ENCODE results near the gene RIN3. TPM values are rescaled to one million over a fixed set of nuclear protein-coding genes. Genes with fewer than 3 reads are reported as not detected.

Gene RIN3
- total RNA-seq, 2 donors from 2014 or later: 47.4 to 54.2 TPM

GRCh38 chr14:92613681-92614260 is 100.2 kb downstream of the RIN3 start:
- TF ChIP-seq, protein P1, sequence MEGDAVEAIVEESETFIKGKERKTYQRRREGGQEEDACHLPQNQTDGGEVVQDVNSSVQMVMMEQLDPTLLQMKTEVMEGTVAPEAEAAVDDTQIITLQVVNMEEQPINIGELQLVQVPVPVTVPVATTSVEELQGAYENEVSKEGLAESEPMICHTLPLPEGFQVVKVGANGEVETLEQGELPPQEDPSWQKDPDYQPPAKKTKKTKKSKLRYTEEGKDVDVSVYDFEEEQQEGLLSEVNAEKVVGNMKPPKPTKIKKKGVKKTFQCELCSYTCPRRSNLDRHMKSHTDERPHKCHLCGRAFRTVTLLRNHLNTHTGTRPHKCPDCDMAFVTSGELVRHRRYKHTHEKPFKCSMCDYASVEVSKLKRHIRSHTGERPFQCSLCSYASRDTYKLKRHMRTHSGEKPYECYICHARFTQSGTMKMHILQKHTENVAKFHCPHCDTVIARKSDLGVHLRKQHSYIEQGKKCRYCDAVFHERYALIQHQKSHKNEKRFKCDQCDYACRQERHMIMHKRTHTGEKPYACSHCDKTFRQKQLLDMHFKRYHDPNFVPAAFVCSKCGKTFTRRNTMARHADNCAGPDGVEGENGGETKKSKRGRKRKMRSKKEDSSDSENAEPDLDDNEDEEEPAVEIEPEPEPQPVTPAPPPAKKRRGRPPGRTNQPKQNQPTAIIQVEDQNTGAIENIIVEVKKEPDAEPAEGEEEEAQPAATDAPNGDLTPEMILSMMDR (IDR thresholded peaks at IDR 0.05): no peak
- Histone ChIP-seq H3K27me3 (replicated peaks; ENCODE audit: insufficient read depth) (no peaks in the 10 kb centered on the region), H3K9me3 (no peaks in the 10 kb centered on the region), H3K4me3 (no peak overlapping the region), H3K36me3 (peaks cover 5% of the 10 kb centered on the region), H3K4me1 (ENCODE audit: control insufficient read depth in 1 of 2, low read depth in 2 of 2) (peaks cover 0 to 18% of the 10 kb centered on the region in 2 donors), H3K27ac (no peak overlapping the region)
- ATAC-seq (ENCODE audit: insufficient number of reproducible peaks, low FRiP score, low read depth) (no peak), DNase-seq (ENCODE audit: low spot score) (no peak)

GRCh38 chr14:92615451-92615850 is 101.9 kb downstream of the RIN3 start:
- H3K4me1 ChIP-seq (ENCODE audit: control insufficient read depth in 1 of 2, low read depth in 2 of 2): peaks cover 0 to 9% of the 10 kb centered on the region in 2 donors
- H3K27me3 ChIP-seq (replicated peaks; ENCODE audit: insufficient read depth): no peaks in the 10 kb centered on the region
- no peak overlapping the region for H3K27ac ChIP-seq
- peaks cover 5% of the 10 kb centered on the region for H3K36me3 ChIP-seq
- ATAC-seq (ENCODE audit: insufficient number of reproducible peaks, low FRiP score, low read depth) (no peak), DNase-seq (ENCODE audit: low spot score) (no peak)
- H3K4me3 ChIP-seq: no peak overlapping the region
- H3K9me3 ChIP-seq: no peaks in the 10 kb centered on the region
- TF ChIP-seq, protein P1 (IDR thresholded peaks at IDR 0.05): no peak

DNA sequence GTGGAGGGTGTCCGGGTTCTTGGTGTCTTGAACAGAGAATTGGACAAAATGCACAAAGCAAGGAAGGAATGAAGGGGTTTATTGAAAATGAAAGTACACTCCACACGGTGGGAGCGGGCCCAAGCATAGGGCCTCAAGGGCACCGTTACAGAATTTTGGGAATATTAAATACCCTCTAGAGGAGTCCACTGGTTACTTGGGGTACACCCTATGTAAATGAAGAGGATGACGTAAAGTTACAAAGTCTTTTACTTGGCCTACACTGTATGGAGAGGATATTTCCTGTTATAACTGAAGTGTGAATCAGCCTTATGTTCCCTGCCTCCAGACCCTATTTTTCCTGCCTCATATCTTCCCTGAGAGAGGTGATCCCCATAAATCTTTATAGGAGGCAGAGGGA is 102.6 kb downstream of the RIN3 start:
- Histone ChIP-seq H3K27ac (no peak overlapping the region), H3K4me1 (ENCODE audit: control insufficient read depth in 1 of 2, low read depth in 2 of 2) (peaks cover 0 to 2% of the 10 kb centered on the region in 2 donors), H3K9me3 (no peaks in the 10 kb centered on the region), H3K4me3 (no peak overlapping the region), H3K27me3 (replicated peaks; ENCODE audit: insufficient read depth) (no peaks in the 10 kb centered on the region), H3K36me3 (peaks cover 5% of the 10 kb centered on the region)
- DNase-seq (ENCODE audit: low spot score): no peak
- TF ChIP-seq, protein P1 (IDR thresholded peaks at IDR 0.05): no peak
- ATAC-seq (ENCODE audit: insufficient number of reproducible peaks, low FRiP score, low read depth): no peak

DNA sequence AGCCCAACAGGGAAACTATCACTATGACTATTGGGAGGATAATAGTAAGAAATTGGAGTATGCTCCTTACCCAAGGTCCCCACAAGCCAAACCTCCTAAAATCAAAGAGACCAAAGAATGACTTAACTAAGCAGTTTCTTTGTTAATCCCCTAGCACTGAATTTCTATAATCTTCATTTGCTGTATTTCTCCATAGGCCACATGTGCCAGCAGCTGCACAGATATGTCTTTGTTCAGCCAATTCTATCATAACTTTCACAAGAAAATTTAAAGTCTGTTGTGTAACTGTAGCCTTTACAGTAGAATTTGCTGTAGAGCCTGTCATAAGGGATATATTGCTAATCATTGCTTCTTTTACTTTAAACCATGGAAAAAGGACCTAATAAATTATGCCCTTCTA is 104.0 kb downstream of the RIN3 start:
- ATAC-seq (ENCODE audit: insufficient number of reproducible peaks, low FRiP score, low read depth): no peak
- no peak for DNase-seq (ENCODE audit: low spot score)
- TF ChIP-seq, protein P1 (IDR thresholded peaks at IDR 0.05): no peak

DNA sequence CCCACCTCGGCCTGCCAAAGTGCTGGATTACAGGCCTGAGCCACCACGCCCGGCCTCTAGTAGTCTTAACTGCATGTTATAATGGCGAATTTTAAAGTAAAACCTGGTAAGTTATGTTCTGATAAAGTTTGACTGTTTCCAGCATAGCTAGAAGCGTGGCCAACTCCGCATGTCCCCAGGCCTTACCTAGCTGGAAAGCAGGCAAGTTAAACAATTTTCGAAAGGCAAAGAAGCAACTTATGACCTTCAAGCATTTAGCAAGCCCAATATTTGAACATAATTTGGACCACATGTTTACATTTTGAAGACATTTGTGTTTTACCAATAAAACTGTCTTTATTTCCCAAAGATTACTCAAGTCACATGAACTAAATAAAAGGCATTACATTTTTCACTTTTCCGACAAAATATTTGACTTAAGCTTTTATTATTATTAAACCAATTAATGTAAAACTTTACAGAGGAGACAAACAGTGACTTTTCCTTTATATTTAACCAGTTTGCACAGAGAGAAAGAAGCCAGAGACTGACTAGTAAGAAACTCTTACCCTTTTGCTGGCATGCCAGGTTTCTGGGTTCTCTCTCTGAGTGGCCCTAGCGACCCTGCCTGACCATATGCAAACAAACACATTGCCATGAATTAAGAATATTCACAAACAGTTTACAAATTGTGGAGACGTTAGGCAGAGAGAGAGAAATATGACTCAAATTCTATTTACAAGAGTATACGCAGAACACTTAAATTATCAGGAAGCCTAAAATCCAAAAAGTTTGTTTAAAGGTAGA is 106.3 kb downstream of the RIN3 start:
- no peaks in the 10 kb centered on the region for H3K27me3 ChIP-seq (replicated peaks; ENCODE audit: insufficient read depth)
- ATAC-seq (ENCODE audit: insufficient number of reproducible peaks, low FRiP score, low read depth) (no peak), DNase-seq (ENCODE audit: low spot score) (no peak)
- H3K27ac ChIP-seq: no peak overlapping the region
- H3K36me3 ChIP-seq: peaks cover 5% of the 10 kb centered on the region
- H3K9me3 ChIP-seq: peaks cover 6% of the 10 kb centered on the region
- no peak overlapping the region for H3K4me3 ChIP-seq
- H3K4me1 ChIP-seq (ENCODE audit: control insufficient read depth in 1 of 2, low read depth in 2 of 2): no peaks in the 10 kb centered on the region
- TF ChIP-seq, protein P1 (IDR thresholded peaks at IDR 0.05): no peak

More for the DNA sequence above, 104.0 kb downstream of the RIN3 start:
- no peaks in the 10 kb centered on the region for H3K27me3 ChIP-seq (replicated peaks; ENCODE audit: insufficient read depth)
- H3K9me3 ChIP-seq: peaks cover 6% of the 10 kb centered on the region
- no peak overlapping the region for H3K4me3 ChIP-seq
- no peaks in the 10 kb centered on the region for H3K4me1 ChIP-seq (ENCODE audit: control insufficient read depth in 1 of 2, low read depth in 2 of 2)
- no peak overlapping the region for H3K27ac ChIP-seq
- peaks cover 5% of the 10 kb centered on the region for H3K36me3 ChIP-seq

Measured in thoracic aorta (tissue), 2 donors.